Stomach (tissue), 9 donors: Measurements from ENCODE around the gene TMEM41B. TPM values are rescaled to one million over a fixed set of nuclear protein-coding genes. Genes with fewer than 3 reads are reported as not detected.

Experiments
- DNase-seq, 2 donors: peaks; one replicate each; pipeline versions ENCODE4 v3.0.0 to v3.0.0-alpha.2; 2013 to 2019
- H3K27ac ChIP-seq, 5 donors: fragments of 200-600 bp in 4 of 5; sonication (generic) in 4 of 5; one replicate each; pipeline ENCODE4 v1.5.1; 2013 to 2019; ENCODE audit warnings: mild to moderate bottlenecking in 1 of 5, moderate library complexity in 1 of 5
- H3K27me3 ChIP-seq, 3 donors: fragments of 200-600 bp; sonication (generic); one replicate each; pipeline ENCODE4 v1.5.1; 2017 to 2019; ENCODE audit warnings: mixed run types in 1 of 3
- H3K36me3 ChIP-seq, 4 donors: fragments of 200-600 bp; sonication (generic); 1 replicate in 3 of 4; 2 replicates in 1 of 4; pipeline ENCODE4 v1.5.1; 2016 to 2019
- H3K4me1 ChIP-seq, 4 donors: fragments of 200-600 bp; sonication (generic); one replicate each; pipeline ENCODE4 v1.5.1; 2016 to 2019
- H3K4me3 ChIP-seq, 4 donors: fragments of 200-600 bp; sonication (generic) in 3 of 4; one replicate each; pipeline ENCODE4 v1.5.1; 2016 to 2019; ENCODE audit warnings: mild to moderate bottlenecking in 1 of 4
- H3K9me3 ChIP-seq, 4 donors: fragments of 200-600 bp; sonication (generic); one replicate each; pipeline ENCODE4 v1.5.1; 2016 to 2019
- CTCF ChIP-seq, 7 experiments: fragments of 450-650 bp in 4 of 7; fragments of 200-600 bp in 3 of 7; sonication (generic) in 3 of 7; IDR thresholded peaks; one replicate each; pipeline ENCODE4 v1.5.1; 2016 to 2019; ENCODE audit warnings: antibody characterized with exemption in 7 of 7, control low read depth in 2 of 7, mild to moderate bottlenecking in 1 of 7
- EP300 ChIP-seq: sonication (generic); formaldehyde crosslinking; IDR thresholded peaks from one replicate; pipeline ENCODE4 v1.6.1; 2017; ENCODE audit warnings: antibody characterized with exemption
- POLR2A ChIP-seq, 4 donors: fragments of 450-650 bp; IDR thresholded peaks; one replicate each; pipeline ENCODE4 v1.6.1; 2016; ENCODE audit warnings: antibody characterized with exemption in 4 of 4, control low read depth in 2 of 4, mild to moderate bottlenecking in 1 of 4, moderate library complexity in 1 of 4
- POLR2AphosphoS5 ChIP-seq, 3 donors: sonication (generic); formaldehyde crosslinking; IDR thresholded peaks; one replicate each; pipeline ENCODE4 v1.6.1; 2016; ENCODE audit warnings: antibody characterized with exemption in 3 of 3
- WGBS, 5 donors: extraction: QIAGEN DNeasy Blood & Tissue Kit in 3 of 5; methylation state at CpG; one replicate each; pipeline versions ENCODE4 v1.1.5 to v1.1.7; 2013 to 2018; 5-methylcytosine and 5-hydroxymethylcytosine counted together
- intact Hi-C: fragments of 100-400 bp; cut with DNase I; formaldehyde crosslinking; loops from one replicate; pipeline ENCODE4 v1.15.1; 2023; ENCODE audit warnings: low total_unique reads
- polyA plus RNA-seq, 3 donors: library from polyadenylated mRNA; stranded (reverse); fragments of 200-250 nt; gene quantifications; one replicate each; pipeline ENCODE4 v1.2.3, GENCODE V29; 2013
- total RNA-seq, 5 donors: library from RNA; depleted of rRNA; stranded (reverse); fragments of >200 nt; gene quantifications; one replicate each; pipeline versions ENCODE4 v1.1.0 to v1.2.3, GENCODE V29; 2014 to 2016
- donor health status: healthy with polysubstance abuse.
- donor health status: Bipolar disorder and iron deficiency.
- donor health status: healthy.

TMEM41B gene
- total and polyA plus RNA-seq, 8 donors, result 4.1 to 80.4 (median 11.9) TPM

GRCh38 chr11:9253086-9253485 is 61.3 kb downstream of the TMEM41B start:
- 74 to 89% (median 76%) methylated on average over 3 of the region's 3 CpGs for WGBS, 5 donors
- intact Hi-C loops, result no loop called here
- peak overlapping the region in 1 of 5 donors; percentile 22 for H3K27ac ChIP-seq
- no peaks in the 10 kb centered on the region for H3K9me3 ChIP-seq
- peaks cover 7 to 24% (median 17%) of the 10 kb centered on the region in 4 donors for H3K4me1 ChIP-seq
- H3K4me3 ChIP-seq, result no peak overlapping the region
- no peak for DNase-seq
- TF ChIP-seq EP300 (no peak), CTCF (IDR thresholded peaks at IDR 0.05) (no peak), POLR2AphosphoS5 (IDR thresholded peaks at IDR 0.05) (no peak), POLR2A (IDR thresholded peaks at IDR 0.05) (no peak)
- no peaks in the 10 kb centered on the region for H3K27me3 ChIP-seq
- H3K36me3 ChIP-seq, result peaks cover 0 to 19% (median 10%) of the 10 kb centered on the region in 4 donors

- H3K27ac ChIP-seq, result no peak overlapping the region
- no peaks in the 10 kb centered on the region for H3K27me3 ChIP-seq
- no peaks in the 10 kb centered on the region for H3K9me3 ChIP-seq
- TF ChIP-seq POLR2A (IDR thresholded peaks at IDR 0.05) (no peak), POLR2AphosphoS5 (IDR thresholded peaks at IDR 0.05) (no peak), EP300 (no peak), CTCF (IDR thresholded peaks at IDR 0.05) (no peak)
- intact Hi-C loops, result no loop called here
- DNase-seq, result no peak
- H3K36me3 ChIP-seq, result peaks cover 0 to 19% (median 10%) of the 10 kb centered on the region in 4 donors
- WGBS, 5 donors, result 70 to 91% (median 80%) methylated on average over 3 of the region's 3 CpGs
- H3K4me1 ChIP-seq, result peaks cover 7 to 24% (median 19%) of the 10 kb centered on the region in 4 donors
- no peak overlapping the region for H3K4me3 ChIP-seq
These were observed 63.1 kb downstream of the TMEM41B start for GRCh38 chr11:9251311-9251710.

- Histone ChIP-seq H3K36me3 (peaks cover 0 to 10% (median 4%) of the 10 kb centered on the region in 4 donors), H3K27me3 (no peaks in the 10 kb centered on the region), H3K4me1 (peaks cover 7 to 24% (median 19%) of the 10 kb centered on the region in 4 donors), H3K27ac (no peak overlapping the region), H3K9me3 (no peaks in the 10 kb centered on the region), H3K4me3 (no peak overlapping the region)
- intact Hi-C loops, result no loop called here
- DNase-seq, result peak in 1 of 2 donors; percentile 27
- 23 to 38% (median 25%) methylated on average over 2 of the region's 2 CpGs for WGBS, 5 donors
- TF ChIP-seq POLR2AphosphoS5 (IDR thresholded peaks at IDR 0.05) (no peak), CTCF (IDR thresholded peaks at IDR 0.05) (no peak), POLR2A (IDR thresholded peaks at IDR 0.05) (no peak), EP300 (no peak)
These were observed 64.2 kb downstream of the TMEM41B start for GRCh38 chr11:9250139-9250582.

GRCh38 chr11:9249252-9249651 is 65.1 kb downstream of the TMEM41B start:
- 91 to 99% (median 97%) methylated on average over 7 of the region's 7 CpGs for WGBS, 5 donors
- no peak overlapping the region for H3K4me3 ChIP-seq
- H3K36me3 ChIP-seq, result peaks cover 0 to 5% (median 2%) of the 10 kb centered on the region in 4 donors
- DNase-seq, result no peak
- H3K9me3 ChIP-seq, result no peaks in the 10 kb centered on the region
- H3K4me1 ChIP-seq, result peaks cover 7 to 24% (median 19%) of the 10 kb centered on the region in 4 donors
- no peaks in the 10 kb centered on the region for H3K27me3 ChIP-seq
- intact Hi-C loops, result no loop called here
- TF ChIP-seq EP300 (no peak), CTCF (IDR thresholded peaks at IDR 0.05) (no peak), POLR2A (IDR thresholded peaks at IDR 0.05) (no peak), POLR2AphosphoS5 (IDR thresholded peaks at IDR 0.05) (no peak)
- H3K27ac ChIP-seq, result no peak overlapping the region
